Cardiac septum (tissue), 1 donor: Measurements from ENCODE around the gene TENM4. TPM values are rescaled to one million over a fixed set of nuclear protein-coding genes. Genes with fewer than 3 reads are reported as not detected.

Experiments used
- DNase-seq: peaks from one replicate; pipeline ENCODE4 v3.0.0-alpha.2; 2020; ENCODE audit warnings: low spot score
- intact Hi-C: fragments of 100-400 bp; cut with DNase I; formaldehyde crosslinking; loops from one replicate; pipeline ENCODE4 v1.14.0; 2022
- total RNA-seq: library from RNA; stranded (reverse); fragmentation: NEBNext Ultra II Directional; extraction: Animal tissue kit (Norgen Biotek cat#: 25700); gene quantifications from one replicate; pipeline ENCODE4 v1.2.1, GENCODE V29; 2021
- donor health status: DM: no; HTN: no; CAD: no.

Gene TENM4
- total RNA-seq, 1 donor from 2014 or later, result 3.4 TPM

DNA sequence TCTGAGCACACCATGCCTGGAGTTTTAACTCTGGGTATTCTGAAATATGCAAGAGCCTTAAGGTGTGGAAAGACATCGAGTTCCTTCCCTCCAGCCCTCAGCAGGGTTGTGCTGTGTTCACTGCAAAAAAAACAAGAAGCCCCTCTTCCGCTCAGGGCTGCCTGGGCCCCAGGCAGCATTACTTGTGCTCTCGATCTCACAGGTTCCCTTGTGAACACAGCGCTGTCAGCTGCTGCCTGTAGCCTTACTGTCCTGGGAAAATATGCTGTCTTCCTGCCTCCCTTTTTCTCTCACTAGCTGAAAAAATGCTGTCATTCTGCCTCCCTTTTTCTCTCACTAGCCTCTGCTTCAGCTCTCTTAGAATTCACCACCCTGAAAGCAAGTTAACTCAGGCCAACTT, 15.7 kb upstream of the TENM4 start:
- intact Hi-C loops, result no loop called here
- DNase-seq, result no peak

DNA sequence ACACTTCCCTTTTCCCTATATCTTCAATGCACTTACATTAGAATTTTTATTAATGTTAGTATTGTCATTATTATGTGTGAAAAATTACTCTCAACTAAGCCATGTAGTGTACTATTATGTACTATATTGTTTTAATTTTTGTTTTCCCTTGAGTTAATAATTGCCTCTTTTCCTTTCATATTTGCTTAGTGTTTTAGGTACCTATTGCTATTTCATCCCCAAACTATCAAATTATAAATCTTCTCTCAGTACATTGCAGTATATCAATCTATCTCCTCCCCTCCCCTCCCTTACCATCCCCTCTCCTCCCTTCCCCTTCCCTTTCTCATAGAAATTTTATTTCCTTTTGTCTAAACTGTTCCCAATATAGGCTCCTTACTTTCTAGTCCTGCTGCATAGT, 12.8 kb upstream of the TENM4 start:
- intact Hi-C loops, result no loop called here

DNA sequence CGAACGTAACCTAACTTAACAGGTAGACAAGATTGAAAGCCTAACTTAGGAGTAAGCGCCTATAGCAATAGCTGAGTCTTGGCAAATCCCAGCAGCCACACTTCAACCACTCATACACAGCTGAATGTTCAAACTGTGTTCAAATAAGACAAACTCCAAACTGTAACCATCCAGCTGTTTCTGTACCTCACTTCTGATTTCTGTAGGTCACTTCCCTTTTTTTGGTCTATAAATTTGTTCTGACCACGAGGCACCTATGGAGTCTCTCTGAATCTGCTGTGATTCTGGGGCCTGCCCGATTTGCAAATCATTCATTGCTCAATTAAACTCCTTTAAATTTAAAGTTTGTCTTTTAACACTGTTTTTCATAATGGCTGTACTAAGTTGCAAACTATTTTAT, 8.2 kb upstream of the TENM4 start:
- intact Hi-C loops, result no loop called here
- DNase-seq, result no peak

More for the DNA sequence above, 12.8 kb upstream of the TENM4 start:
- no peak for DNase-seq

DNA sequence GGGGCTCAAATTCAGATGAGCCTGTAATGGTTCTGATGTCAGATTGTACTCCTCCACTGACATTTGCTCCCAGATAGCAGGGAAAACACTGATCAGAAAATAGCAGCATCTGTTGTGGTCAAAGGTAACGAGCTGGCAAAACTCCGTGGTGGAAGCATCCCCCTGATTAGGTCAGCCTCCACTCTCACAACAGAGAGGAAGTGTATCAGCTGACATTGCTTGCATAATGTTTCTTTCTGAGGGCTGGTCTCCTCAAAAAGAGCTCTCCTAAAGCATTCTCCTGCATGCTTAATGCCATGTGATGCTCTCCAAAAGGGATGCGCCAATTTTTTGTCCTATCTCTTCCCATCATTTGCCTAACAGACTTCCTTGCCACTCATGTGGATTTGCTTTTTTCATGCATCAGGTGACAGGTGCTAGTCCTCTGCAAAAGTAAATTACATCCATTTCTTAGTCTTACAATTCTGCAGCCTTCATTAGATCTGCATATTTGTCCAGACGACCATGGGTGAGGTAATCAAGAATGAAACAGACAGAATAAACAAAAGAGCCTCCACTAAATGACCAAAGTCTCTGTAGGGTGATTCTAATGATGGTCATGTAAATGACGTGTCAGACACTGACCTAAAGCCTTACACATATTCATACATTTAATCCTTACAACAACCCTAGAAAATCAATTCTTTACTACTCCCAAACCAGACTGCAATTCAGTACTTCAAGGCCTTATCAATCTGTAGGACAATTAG, 6.4 kb upstream of the TENM4 start:
- intact Hi-C loops, result no loop called here
- DNase-seq, result no peak

DNA sequence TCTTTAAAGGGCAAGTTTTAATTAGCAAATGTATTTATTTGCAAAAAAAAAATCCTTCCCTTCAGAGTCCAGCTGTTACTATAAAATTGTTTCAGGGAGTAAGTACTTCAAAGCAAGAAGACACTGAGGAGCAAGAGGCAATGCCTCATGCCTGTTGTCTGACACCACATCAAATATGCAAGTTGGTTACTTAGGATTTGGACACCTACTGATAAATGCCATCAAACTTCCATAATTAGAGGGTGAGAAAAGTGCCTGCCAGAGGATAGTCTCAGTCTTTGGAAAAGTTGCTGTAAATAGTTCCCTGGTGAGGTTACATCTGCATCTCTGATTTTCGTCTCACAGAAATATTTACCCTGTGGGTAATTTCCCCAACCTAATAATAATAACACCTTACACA, 4.1 kb upstream of the TENM4 start:
- DNase-seq, result no peak
- intact Hi-C loops, result no loop called here

DNA sequence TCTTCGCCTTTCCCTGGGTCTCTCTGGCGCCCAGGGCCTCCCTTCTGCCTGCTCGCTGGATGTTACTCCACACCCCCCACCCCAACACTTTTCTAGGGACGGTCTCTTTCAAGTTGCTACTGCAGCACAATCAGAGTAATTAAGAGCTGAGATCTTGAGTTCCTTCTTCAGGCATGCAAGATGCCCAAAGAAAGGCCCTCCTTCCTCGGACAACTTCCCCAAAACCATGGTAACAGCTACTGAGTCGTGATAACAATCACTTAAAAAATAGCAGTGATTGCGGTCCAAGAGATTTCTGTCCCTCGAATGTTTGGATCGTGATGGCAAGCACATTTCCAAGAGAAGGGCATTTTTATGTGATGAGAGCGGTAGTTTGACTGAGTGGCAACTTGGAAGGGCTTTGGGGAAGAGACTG, 638 bp upstream of the TENM4 start:
- no peak for DNase-seq
- intact Hi-C loops, result no loop called here

DNA sequence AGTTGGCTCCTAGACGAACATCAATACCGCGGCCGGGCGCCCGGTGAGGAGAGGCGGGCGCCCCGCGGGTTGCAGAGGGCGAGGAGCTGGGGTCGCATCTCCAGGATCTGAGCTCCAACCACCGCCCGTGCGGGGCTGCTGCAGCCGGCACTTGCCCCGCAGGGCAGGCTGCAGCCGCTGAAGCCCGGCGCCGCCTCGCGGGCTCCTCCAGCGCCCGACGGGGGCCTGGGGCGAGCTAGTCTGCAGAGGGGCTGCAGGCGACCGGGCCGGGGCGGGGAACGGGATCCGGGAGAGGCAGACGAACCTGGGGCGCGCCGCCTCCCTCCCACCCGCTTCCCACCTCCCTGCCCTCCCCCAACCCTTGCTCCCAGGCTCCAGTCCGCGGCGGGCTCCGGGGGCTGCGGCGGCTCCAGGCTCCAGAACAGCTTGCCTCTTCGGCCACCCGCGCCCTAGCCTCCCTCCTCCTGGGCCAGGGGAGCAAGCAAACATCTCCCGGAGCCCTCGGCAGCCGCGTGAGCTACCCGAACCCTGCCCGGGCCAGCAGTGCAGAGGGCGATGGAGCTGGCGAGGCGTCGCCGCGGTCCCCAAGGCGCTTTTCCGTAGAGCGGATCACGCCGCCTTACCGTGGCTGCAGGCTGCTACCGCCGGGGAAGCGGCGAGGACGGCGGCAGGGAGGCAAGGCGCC, 802 bp downstream of the TENM4 start:
- DNase-seq, result no peak
- intact Hi-C loops, result loop anchor here (10.0 kb wide), 1 partner anchor 205 kb away; no protein-coding TSS in a partner anchor

DNA sequence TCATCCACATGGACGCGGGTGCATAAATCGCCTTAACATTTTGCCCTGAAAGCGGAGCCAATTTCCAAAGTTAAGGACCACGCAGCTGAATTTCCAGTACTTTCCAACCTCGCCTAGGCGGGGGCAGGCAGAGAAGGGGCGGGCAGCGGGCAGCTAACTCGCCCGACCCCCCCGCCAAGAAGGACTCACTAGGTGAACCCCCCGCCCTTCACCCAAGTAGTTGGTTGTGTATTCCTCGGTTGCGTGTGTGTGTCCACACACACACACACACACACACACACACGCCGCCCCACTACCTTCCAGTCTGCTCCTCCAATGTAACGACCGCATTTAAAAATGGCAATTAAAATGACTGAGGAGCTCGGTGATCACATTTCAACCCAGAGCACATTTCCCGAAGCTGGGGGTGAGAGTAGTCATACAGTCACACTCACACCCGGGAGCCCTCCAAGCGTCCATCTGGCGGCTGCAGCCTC, 1.4 kb downstream of the TENM4 start:
- no peak for DNase-seq
- intact Hi-C loops, result loop anchor here (10.0 kb wide), 1 partner anchor 205 kb away; no protein-coding TSS in a partner anchor

DNA sequence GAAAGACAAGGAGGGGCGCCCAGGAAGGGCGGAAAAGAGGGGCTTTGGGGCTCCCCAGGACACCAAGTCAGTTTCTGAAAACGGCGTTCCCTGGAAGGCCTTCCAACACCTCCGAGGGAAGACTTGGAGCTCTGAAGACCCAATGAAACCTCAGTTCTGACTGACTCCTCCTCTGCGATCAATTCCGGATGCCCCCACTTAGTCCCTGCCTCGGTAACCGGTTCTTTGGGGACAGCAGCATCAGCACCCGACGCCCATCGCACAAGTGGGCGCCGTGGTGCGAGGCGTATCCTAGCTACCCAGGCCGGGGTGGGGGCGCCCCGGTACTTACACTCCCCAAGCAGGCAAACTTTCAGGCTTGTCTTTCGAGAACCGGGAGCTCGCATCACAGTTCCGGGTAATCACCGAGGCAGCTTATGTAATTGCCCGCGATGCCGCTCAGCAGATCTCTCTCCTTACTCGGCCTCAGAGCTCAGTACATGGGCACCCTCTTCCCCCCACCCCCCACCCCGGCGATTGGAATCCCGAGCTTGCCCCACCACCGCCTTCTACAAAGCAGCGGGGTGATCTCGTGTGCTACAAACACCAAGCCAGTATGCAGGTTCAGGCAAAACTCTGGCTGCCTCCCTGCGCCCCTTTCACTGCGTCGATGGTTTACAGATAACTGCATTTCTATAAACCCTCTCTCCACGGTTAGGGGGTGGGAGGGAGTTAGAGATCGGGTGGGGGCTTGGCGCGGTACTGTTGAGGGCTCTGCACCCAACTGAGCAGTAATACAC, 2.0 kb downstream of the TENM4 start:
- no peak for DNase-seq
- intact Hi-C loops, result loop anchor here (10.0 kb wide), 1 partner anchor 204 kb away; no protein-coding TSS in a partner anchor

DNA sequence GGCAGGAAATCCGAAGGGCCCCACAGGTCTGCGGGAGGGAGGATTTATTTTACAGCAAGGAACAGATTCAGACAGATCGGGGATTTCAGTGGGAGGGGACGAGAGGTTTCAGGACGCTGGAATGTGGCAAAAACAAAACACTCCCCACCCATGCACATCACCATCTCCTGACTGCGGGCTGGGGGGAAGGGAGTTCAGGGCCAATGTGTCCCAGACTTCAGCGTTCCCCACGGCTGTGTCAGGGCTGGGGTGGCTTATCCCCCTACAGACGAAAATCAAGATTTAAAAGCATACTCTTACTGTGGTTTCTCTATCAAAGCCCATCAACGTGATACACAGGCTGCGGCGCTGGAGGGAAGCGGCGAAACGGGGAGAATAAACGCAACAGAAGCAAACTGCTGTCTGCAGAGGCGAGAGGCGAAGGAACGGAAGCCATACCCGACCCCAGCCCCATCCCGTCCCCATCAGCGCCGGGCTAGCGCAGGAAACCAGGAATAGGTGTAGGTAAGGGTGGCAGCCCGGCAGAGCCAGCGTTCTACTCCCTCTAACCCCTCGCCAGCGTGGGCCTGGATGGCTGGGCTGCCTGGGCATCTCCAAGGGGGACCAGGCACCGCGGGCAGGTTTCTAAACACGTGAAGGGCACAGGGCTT, 2.7 kb downstream of the TENM4 start:
- no peak for DNase-seq
- intact Hi-C loops, result loop anchor here (10.0 kb wide), 1 partner anchor 203 kb away; no protein-coding TSS in a partner anchor

DNA sequence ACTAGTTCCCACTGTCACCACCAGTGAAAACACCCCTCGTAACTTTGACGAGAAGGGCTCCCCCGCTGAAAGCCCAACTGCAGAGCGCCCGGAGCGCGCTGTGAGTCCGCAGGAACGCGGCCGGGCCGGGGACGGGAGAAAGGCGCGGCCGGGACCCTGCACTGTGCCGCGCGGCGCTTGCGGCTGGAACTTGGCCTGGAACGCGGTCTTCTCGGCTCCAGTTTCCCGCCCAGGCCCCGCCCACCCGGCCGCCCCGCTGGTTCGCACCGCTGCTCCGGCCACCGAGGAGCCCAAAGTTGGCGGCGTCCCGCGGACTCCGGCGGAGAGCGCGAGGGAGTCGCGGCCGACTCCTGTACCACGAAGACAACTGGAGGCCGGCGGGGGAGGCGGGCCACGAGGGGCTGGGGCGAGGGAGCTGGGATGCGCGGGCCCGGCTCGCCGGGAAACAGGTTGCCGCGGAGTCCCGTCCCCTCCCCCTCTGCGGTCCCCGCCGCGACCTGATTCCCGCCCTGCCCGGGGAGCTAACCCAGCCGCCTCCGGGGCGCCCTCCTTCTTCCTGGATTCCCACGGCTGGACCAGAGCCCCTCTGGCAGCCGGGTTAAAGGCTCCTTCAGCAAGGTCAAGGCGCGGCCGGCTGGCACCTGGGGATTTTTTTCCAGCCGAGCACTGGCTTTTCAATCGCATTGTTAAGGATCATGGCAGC, 3.4 kb downstream of the TENM4 start:
- intact Hi-C loops, result loop anchor here (10.0 kb wide), 1 partner anchor 203 kb away; no protein-coding TSS in a partner anchor
- no peak for DNase-seq

DNA sequence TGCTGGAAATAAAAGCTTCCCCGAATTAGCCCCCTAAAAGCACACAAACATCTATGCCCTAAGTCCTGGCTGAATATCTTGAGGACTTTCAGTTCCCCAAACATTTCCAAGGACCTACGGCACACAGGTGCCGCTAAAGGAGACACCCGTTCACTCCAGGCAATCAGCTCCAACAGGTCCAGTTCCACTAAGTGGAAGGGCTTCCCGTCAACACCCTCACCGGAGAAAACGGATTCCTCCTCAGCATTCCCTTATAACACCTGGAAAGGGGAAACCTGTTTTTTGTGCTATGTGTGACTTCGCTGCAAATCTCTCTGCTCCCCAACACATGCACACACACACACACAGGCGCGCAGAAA, 3.9 kb downstream of the TENM4 start:
- DNase-seq, result no peak
- intact Hi-C loops, result loop anchor here (10.0 kb wide), 1 partner anchor 202 kb away; no protein-coding TSS in a partner anchor

DNA sequence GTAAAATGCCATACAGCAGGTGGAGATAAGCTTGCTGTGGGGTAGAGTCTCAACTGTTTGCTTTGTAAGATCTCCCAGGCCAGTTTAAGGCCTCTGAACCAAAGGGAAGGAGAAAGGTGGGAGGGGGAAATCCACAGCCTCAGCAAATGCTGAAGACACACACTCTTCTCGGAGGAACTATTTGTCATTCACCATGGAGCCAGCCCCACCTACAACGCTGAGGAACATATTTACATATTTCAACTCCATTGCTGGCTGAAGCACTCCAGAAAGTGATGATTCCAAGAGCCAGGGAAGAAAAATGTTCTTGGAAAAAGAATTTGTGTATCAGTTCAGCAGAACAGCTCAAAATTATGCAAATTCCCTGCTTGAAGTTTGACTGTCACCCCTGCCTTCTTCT, 6.5 kb downstream of the TENM4 start:
- DNase-seq, result no peak
- intact Hi-C loops, result loop anchor here (10.0 kb wide), 1 partner anchor 199 kb away; no protein-coding TSS in a partner anchor

DNA sequence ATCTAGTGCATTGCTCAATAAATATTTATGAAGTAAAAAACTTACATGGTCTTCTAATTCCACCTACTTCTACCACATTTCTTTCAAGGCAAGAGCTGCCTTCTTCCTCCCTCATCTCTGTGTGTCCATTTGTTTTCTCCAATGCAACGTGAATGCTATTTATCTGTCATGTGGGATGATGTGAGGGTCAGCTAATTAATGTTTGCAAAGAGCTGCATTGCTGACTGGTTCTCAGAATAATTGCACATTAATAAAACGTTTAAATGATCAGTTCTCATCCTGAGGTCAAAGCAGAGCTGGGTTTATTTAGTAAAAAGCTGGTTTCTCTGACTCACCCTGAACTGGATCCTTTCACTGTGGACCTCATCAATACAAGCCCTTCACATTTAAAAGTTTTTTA, 8.7 kb downstream of the TENM4 start:
- no peak for DNase-seq
- intact Hi-C loops, result loop anchor here (10.0 kb wide), 1 partner anchor 197 kb away; no protein-coding TSS in a partner anchor

DNA sequence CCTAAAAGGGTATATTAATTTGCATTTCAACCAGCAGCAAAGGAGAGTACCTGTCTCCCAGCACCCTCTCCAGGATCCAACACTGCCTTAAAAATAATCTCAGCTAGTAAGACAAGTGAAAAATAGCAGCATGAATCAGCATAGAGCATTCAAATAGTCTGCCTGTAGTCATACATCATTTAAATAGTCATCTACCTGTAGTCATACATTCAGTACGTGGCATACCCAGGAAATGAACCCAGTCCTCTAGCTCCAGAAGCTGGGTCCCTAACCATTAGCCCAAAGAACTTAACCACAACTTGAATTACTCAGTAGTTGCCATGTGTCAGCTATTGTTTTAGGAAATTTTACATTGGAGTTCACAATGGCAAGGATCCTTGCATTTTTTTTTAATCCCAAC, 9.3 kb downstream of the TENM4 start:
- intact Hi-C loops, result loop anchor here (10.0 kb wide), 1 partner anchor 197 kb away; no protein-coding TSS in a partner anchor
- no peak for DNase-seq

DNA sequence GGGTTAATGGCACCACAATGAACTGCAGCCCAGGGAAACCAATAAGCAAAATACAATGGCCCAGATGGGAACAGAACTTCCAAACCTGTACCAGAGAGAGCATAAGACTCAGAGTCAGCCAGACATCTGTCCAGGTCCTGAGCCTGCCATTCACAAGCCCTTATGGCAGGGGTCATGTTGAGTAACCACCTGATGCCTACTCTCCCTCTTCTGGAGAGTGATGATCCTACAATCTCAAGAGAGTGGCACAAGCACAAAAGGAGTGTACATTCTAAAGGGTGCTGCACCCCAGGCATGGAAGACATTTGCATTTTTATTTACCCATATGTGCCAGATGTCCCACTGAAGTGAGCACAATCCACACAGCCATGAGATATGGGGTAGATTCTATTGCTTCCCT, 10.6 kb downstream of the TENM4 start:
- intact Hi-C loops, result loop anchor here (10.0 kb wide), 1 partner anchor 195 kb away; no protein-coding TSS in a partner anchor
- DNase-seq, result no peak

DNA sequence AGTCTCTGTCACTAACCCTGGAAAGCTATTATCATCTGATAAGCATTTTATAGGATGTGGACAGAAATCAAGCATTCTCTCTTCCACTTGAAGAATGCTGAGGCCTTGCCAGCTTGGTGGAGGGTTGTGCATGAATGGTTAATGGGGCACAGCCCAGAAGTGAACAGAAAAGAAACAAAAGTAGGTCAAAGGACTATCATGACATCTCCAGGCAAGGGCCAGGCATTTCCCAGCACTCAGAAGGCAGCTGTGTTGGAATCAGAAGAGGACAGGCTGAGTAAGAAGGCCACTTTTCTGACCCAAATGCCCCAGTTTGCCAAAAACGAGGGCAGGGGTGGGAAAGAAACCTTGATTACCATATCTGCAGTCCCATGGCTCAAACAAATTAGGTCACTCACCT, 12.4 kb downstream of the TENM4 start:
- DNase-seq, result no peak
- intact Hi-C loops, result no loop called here

DNA sequence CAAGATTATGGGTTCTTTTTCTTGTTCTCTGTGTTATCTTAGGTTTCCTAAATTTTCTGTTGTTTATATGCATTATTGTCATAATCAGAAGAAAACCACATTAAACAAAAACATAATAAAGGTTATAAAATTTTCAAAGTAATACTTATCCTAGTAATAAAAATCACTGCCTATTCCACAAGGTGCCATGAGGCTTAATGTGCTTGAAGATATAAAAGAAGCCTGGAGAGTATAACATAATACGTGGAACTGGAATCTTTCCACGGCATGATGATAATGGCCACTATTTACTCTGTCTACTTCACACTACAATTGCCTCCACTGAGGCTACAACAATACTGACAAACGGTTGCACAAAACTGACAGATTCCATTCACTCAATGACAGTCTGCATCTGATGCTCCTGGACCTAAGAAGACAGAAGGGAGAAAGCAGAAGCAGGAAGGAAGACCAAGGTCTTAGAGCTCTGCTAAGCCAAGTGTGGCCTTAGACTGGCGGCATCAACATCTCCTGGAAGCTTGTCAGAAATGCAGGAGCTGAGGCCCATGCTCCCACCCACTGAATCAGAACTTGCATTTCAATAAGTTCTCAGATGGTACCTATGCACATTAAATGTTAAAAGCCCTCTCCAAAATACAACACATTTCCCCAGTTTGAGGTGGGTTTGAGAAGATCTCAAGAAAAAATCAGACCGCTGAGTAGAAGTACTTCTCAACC, 13.1 kb downstream of the TENM4 start:
- intact Hi-C loops, result no loop called here
- DNase-seq, result no peak
